Endodermal cell (in vitro differentiated cells): ENCODE results near the gene NPC2. TPM values are rescaled to one million over a fixed set of nuclear protein-coding genes. Genes with fewer than 3 reads are reported as not detected.

Experiments used
- DNase-seq: peaks from one replicate; pipeline ENCODE4 v3.0.0-alpha.2; 2017
- H3K27ac ChIP-seq: 2 replicates; pipeline ENCODE4 v1.5.1; 2013; ENCODE audit warnings: mild to moderate bottlenecking, low read depth, low read length, moderate library complexity
- H3K27me3 ChIP-seq: 2 replicates; pipeline ENCODE4 v1.6.1; 2013; ENCODE audit warnings: mild to moderate bottlenecking, low read length, moderate library complexity; ENCODE audit not compliant: insufficient read depth, control insufficient read depth, poor library complexity, severe bottlenecking
- H3K36me3 ChIP-seq: 2 replicates; pipeline ENCODE4 v1.7.0; 2013; ENCODE audit warnings: mild to moderate bottlenecking, low read length, moderate library complexity; ENCODE audit not compliant: control insufficient read depth, insufficient read depth
- H3K4me1 ChIP-seq: one replicate; pipeline ENCODE4 v1.7.0; 2013; ENCODE audit warnings: low read length; ENCODE audit not compliant: control insufficient read depth, insufficient read depth
- H3K4me3 ChIP-seq: 2 replicates; pipeline ENCODE4 v1.5.1; 2013; ENCODE audit warnings: mild to moderate bottlenecking, low read length, moderate library complexity
- H3K9ac ChIP-seq: 2 replicates; pipeline ENCODE4 v1.6.1; 2013; ENCODE audit warnings: mild to moderate bottlenecking, low read length, moderate library complexity; ENCODE audit not compliant: poor library complexity, severe bottlenecking; ENCODE audit errors: extremely low read depth
- H3K9me3 ChIP-seq: 2 replicates; pipeline ENCODE4 v1.6.1; 2013; ENCODE audit warnings: mild to moderate bottlenecking, low read length, moderate library complexity; ENCODE audit not compliant: control insufficient read depth
- H3K27ac Mint-ChIP-seq: 2 replicates; pipeline ENCODE4 v1.8.0; 2020; ENCODE audit warnings: mixed read lengths
- H3K27me3 Mint-ChIP-seq: 2 replicates; pipeline ENCODE4 v1.8.0; 2021; ENCODE audit warnings: mild to moderate bottlenecking, mixed read lengths; ENCODE audit not compliant: insufficient read depth
- H3K36me3 Mint-ChIP-seq: 2 replicates; pipeline ENCODE4 v1.8.0; 2020; ENCODE audit warnings: low read depth, mixed read lengths
- H3K4me1 Mint-ChIP-seq: 2 replicates; pipeline ENCODE4 v1.8.0; 2020; ENCODE audit warnings: mixed read lengths
- H3K4me3 Mint-ChIP-seq: 2 replicates; pipeline ENCODE4 v1.8.0; 2020; ENCODE audit warnings: mild to moderate bottlenecking, moderate library complexity, mixed read lengths
- H3K9me3 Mint-ChIP-seq: 2 replicates; pipeline ENCODE4 v1.8.0; 2020; ENCODE audit warnings: mild to moderate bottlenecking, mixed read lengths
- WGBS, 2 experiments: methylation state at CpG; one replicate each; pipeline versions ENCODE4 v1.1.5 to v1.1.7; 2013; ENCODE audit warnings: missing lambda C conversion rate in 2 of 2, mixed read lengths in 1 of 2; ENCODE audit not compliant: insufficient coverage in 1 of 2, insufficient read length in 1 of 2; 5-methylcytosine and 5-hydroxymethylcytosine counted together
- total RNA-seq, 2 donors: library from RNA; stranded (reverse); fragmentation: NEBNext Ultra II Directional in 1 of 2; extraction: Animal tissue kit (Norgen Biotek cat#: 25700) in 1 of 2; gene quantifications; 2 replicates in 1 of 2; 3 replicates in 1 of 2; pipeline ENCODE4 v1.2.1, GENCODE V29; 2021
- TF ChIP-seq, protein P1 (sequence below): fragments of 200-600 bp; sonication (generic); conservative IDR thresholded peaks from 2 replicates; pipeline ENCODE4 v1.5.0; 2021; ENCODE audit warnings: antibody characterized with exemption, mild to moderate bottlenecking

The NPC2 gene
- total RNA-seq, 2 donors from 2014 or later, result 279 to 462 TPM

GRCh38 chr14:74522740-74523139 lies 29.6 kb upstream of the NPC2 start:
- Mint-ChIP-seq H3K36me3 (no peaks in the 10 kb centered on the region), H3K9me3 (no peaks in the 10 kb centered on the region), H3K27me3 (no peaks in the 10 kb centered on the region), H3K27ac (no peak overlapping the region), H3K4me3 (no peak overlapping the region), H3K4me1 (peaks cover 22% of the 10 kb centered on the region)
- H3K9me3 ChIP-seq, result no peaks in the 10 kb centered on the region
- H3K36me3 ChIP-seq, result no peaks in the 10 kb centered on the region
- 80 to 94% methylated on average over 1 to 7 of the region's 7 CpGs for WGBS, 2 experiments
- H3K27ac ChIP-seq, result no peak overlapping the region
- H3K4me1 ChIP-seq, result peaks cover 6% of the 10 kb centered on the region
- no peak for DNase-seq
- no peaks in the 10 kb centered on the region for H3K27me3 ChIP-seq
- no peak overlapping the region for H3K9ac ChIP-seq
- no peak overlapping the region for H3K4me3 ChIP-seq
- TF ChIP-seq, protein P1, sequence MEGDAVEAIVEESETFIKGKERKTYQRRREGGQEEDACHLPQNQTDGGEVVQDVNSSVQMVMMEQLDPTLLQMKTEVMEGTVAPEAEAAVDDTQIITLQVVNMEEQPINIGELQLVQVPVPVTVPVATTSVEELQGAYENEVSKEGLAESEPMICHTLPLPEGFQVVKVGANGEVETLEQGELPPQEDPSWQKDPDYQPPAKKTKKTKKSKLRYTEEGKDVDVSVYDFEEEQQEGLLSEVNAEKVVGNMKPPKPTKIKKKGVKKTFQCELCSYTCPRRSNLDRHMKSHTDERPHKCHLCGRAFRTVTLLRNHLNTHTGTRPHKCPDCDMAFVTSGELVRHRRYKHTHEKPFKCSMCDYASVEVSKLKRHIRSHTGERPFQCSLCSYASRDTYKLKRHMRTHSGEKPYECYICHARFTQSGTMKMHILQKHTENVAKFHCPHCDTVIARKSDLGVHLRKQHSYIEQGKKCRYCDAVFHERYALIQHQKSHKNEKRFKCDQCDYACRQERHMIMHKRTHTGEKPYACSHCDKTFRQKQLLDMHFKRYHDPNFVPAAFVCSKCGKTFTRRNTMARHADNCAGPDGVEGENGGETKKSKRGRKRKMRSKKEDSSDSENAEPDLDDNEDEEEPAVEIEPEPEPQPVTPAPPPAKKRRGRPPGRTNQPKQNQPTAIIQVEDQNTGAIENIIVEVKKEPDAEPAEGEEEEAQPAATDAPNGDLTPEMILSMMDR, result no peak

- Histone ChIP-seq H3K27ac (no peak overlapping the region), H3K9me3 (no peaks in the 10 kb centered on the region), H3K9ac (no peak overlapping the region), H3K4me3 (no peak overlapping the region), H3K4me1 (peaks cover 8% of the 10 kb centered on the region), H3K36me3 (no peaks in the 10 kb centered on the region), H3K27me3 (no peaks in the 10 kb centered on the region)
- Mint-ChIP-seq H3K27me3 (no peaks in the 10 kb centered on the region), H3K4me1 (peaks cover 18% of the 10 kb centered on the region), H3K4me3 (no peak overlapping the region), H3K36me3 (no peaks in the 10 kb centered on the region), H3K27ac (no peak overlapping the region), H3K9me3 (no peaks in the 10 kb centered on the region)
- 91% methylated on average over 10 of the region's 10 CpGs; no CpG with 5 or more reads in 1 of the 2 experiments for WGBS, 2 experiments
- TF ChIP-seq, protein P1, result no peak
- no peak for DNase-seq
Observed at GRCh38 chr14:74521756-74522155, 28.7 kb upstream of the NPC2 start.

- 89 to 91% methylated on average over 6 of the region's 6 CpGs for whole genome bisulfite sequencing, 2 experiments
- Mint-ChIP-seq H3K36me3 (no peaks in the 10 kb centered on the region), H3K4me1 (peaks cover 11% of the 10 kb centered on the region), H3K4me3 (no peak overlapping the region), H3K27ac (no peak overlapping the region), H3K9me3 (no peaks in the 10 kb centered on the region), H3K27me3 (no peaks in the 10 kb centered on the region)
- H3K9ac ChIP-seq, result no peak overlapping the region
- H3K27ac ChIP-seq, result no peak overlapping the region
- no peaks in the 10 kb centered on the region for H3K9me3 ChIP-seq
- DNase-seq, result no peak
- TF ChIP-seq, protein P1, result no peak
- H3K36me3 ChIP-seq, result no peaks in the 10 kb centered on the region
- H3K4me1 ChIP-seq, result peaks cover 3% of the 10 kb centered on the region
- H3K4me3 ChIP-seq, result no peak overlapping the region
- H3K27me3 ChIP-seq, result no peaks in the 10 kb centered on the region
Observed at GRCh38 chr14:74519316-74520074, 26.4 kb upstream of the NPC2 start.
